Hepatocyte (in vitro differentiated cells): ENCODE results near the gene TK2.

Experiments used
- EZH2 ChIP-seq: fragments of 200-600 bp; sonication (generic); IDR thresholded peaks from 2 replicates; pipeline ENCODE4 v1.6.1; 2016; ENCODE audit warnings: antibody characterized with exemption, mild to moderate bottlenecking, borderline replicate concordance
- TF ChIP-seq, protein P1 (sequence below): fragments of 200-600 bp; sonication (generic); IDR thresholded peaks from 2 replicates; pipeline ENCODE4 v1.5.1; 2016; ENCODE audit warnings: antibody characterized with exemption, mild to moderate bottlenecking; ENCODE audit not compliant: poor library complexity

DNA sequence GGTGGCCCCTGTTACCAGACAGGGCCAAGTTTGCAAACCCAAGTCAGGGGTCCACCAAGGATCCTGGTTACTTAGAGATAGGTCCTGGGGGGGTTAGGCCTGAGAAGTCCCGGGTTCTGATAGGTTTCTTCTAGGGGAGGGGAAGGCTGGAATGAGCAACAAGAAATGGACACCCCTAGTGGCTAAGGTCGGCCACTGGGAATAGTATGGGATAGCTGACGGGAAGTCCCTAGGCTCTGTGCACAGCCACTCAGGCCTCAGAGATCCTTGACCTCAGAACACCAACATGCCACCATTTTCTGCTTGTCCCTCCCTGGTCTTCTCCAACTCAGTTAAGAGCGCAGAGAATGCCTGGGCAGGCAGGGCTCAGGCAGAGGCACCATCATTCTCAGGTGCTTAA, 13.4 kb downstream of the TK2 start:
- TF ChIP-seq EZH2: no peak
- TF ChIP-seq, protein P1, sequence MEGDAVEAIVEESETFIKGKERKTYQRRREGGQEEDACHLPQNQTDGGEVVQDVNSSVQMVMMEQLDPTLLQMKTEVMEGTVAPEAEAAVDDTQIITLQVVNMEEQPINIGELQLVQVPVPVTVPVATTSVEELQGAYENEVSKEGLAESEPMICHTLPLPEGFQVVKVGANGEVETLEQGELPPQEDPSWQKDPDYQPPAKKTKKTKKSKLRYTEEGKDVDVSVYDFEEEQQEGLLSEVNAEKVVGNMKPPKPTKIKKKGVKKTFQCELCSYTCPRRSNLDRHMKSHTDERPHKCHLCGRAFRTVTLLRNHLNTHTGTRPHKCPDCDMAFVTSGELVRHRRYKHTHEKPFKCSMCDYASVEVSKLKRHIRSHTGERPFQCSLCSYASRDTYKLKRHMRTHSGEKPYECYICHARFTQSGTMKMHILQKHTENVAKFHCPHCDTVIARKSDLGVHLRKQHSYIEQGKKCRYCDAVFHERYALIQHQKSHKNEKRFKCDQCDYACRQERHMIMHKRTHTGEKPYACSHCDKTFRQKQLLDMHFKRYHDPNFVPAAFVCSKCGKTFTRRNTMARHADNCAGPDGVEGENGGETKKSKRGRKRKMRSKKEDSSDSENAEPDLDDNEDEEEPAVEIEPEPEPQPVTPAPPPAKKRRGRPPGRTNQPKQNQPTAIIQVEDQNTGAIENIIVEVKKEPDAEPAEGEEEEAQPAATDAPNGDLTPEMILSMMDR: no peak
